ENCODE measurements around the gene ELP4. TPM values are rescaled to one million over a fixed set of nuclear protein-coding genes. Genes with fewer than 3 reads are reported as not detected.

The ELP4 gene
- total and polyA plus RNA-seq, 5 donors from 2014 or later: 21.0 to 24.2 (median 21.4) TPM

- peaks cover 0 to 24% (median 3%) of the 10 kb centered on the region in 7 donors for H3K9me3 Mint-ChIP-seq
- Histone ChIP-seq H3K36me3 (ENCODE audit: control insufficient read depth, insufficient read depth, low read length) (no peaks in the 10 kb centered on the region), H3K27me3 (ENCODE audit: control insufficient read depth, insufficient read depth, low read length) (peaks cover 51% of the 10 kb centered on the region), H3K4me1 (ENCODE audit: control insufficient read depth, insufficient read depth, low read length, poor library complexity, severe bottlenecking) (peaks cover 52% of the 10 kb centered on the region), H3K4me3 (ENCODE audit: low read depth, low read length) (no peak overlapping the region), H3K9me3 (ENCODE audit: control insufficient read depth in 2 of 2, low read length in 2 of 2) (peaks cover 2 to 10% of the 10 kb centered on the region in 2 experiments), H3K27ac (ENCODE audit: insufficient read depth, low read length, poor library complexity, severe bottlenecking) (no peak overlapping the region)
- no peak for ATAC-seq (ENCODE audit: low read depth in 2 of 2)
- peak overlapping the region in 2 of 4 donors; percentile 3 to 5 for H3K4me3 Mint-ChIP-seq
- no peak for DNase-seq
- peaks cover 86% of the 10 kb centered on the region for H3K27me3 Mint-ChIP-seq
- H3K36me3 Mint-ChIP-seq: no peaks in the 10 kb centered on the region
- H3K27ac Mint-ChIP-seq: no peak overlapping the region
- H3K4me1 Mint-ChIP-seq: peaks cover 27 to 69% (median 42%) of the 10 kb centered on the region in 4 donors
These were observed 297.6 kb downstream of the ELP4 start for GRCh38 chr11:31806928-31807798.

GRCh38 chr11:31807799-31808667, 298.5 kb downstream of the ELP4 start:
- Mint-ChIP-seq H3K4me1 (peaks cover 27 to 70% (median 40%) of the 10 kb centered on the region in 4 donors), H3K27me3 (peaks cover 86% of the 10 kb centered on the region), H3K4me3 (peak overlapping the region in 2 of 4 donors; percentile 5 to 24), H3K9me3 (peaks cover 0 to 19% (median 3%) of the 10 kb centered on the region in 7 donors), H3K27ac (peak overlapping the region in 1 of 3 donors; percentile 32), H3K36me3 (no peaks in the 10 kb centered on the region)
- Histone ChIP-seq H3K9me3 (ENCODE audit: control insufficient read depth in 2 of 2, low read length in 2 of 2) (peaks cover 0 to 6% of the 10 kb centered on the region in 2 experiments), H3K36me3 (ENCODE audit: control insufficient read depth, insufficient read depth, low read length) (no peaks in the 10 kb centered on the region), H3K4me1 (ENCODE audit: control insufficient read depth, insufficient read depth, low read length, poor library complexity, severe bottlenecking) (peaks cover 60% of the 10 kb centered on the region), H3K27me3 (ENCODE audit: control insufficient read depth, insufficient read depth, low read length) (peaks cover 51% of the 10 kb centered on the region), H3K4me3 (ENCODE audit: low read depth, low read length) (no peak overlapping the region), H3K27ac (ENCODE audit: insufficient read depth, low read length, poor library complexity, severe bottlenecking) (no peak overlapping the region)
- DNase-seq (no peak), ATAC-seq (ENCODE audit: low read depth in 2 of 2) (no peak)

GRCh38 chr11:31808721-31809540, 299.4 kb downstream of the ELP4 start:
- Histone ChIP-seq H3K4me1 (ENCODE audit: control insufficient read depth, insufficient read depth, low read length, poor library complexity, severe bottlenecking) (peaks cover 64% of the 10 kb centered on the region), H3K27me3 (ENCODE audit: control insufficient read depth, insufficient read depth, low read length) (peaks cover 49% of the 10 kb centered on the region), H3K4me3 (ENCODE audit: low read depth, low read length) (no peak overlapping the region), H3K36me3 (ENCODE audit: control insufficient read depth, insufficient read depth, low read length) (no peaks in the 10 kb centered on the region), H3K27ac (ENCODE audit: insufficient read depth, low read length, poor library complexity, severe bottlenecking) (no peak overlapping the region), H3K9me3 (ENCODE audit: control insufficient read depth in 2 of 2, low read length in 2 of 2) (no peaks in the 10 kb centered on the region)
- Mint-ChIP-seq H3K36me3 (no peaks in the 10 kb centered on the region), H3K4me3 (peak overlapping the region; percentile 76 to 85 (median 81)), H3K9me3 (peaks cover 0 to 15% (median 3%) of the 10 kb centered on the region in 7 donors), H3K27ac (no peak overlapping the region), H3K27me3 (peaks cover 84% of the 10 kb centered on the region), H3K4me1 (peaks cover 26 to 67% (median 39%) of the 10 kb centered on the region in 4 donors)
- no peak for ATAC-seq (ENCODE audit: low read depth in 2 of 2)
- DNase-seq: no peak

- peak overlapping the region; percentile 76 to 85 (median 81) for H3K4me3 Mint-ChIP-seq
These were observed 299.9 kb downstream of the ELP4 start for GRCh38 chr11:31809541-31809856.

GRCh38 chr11:31809857-31810778, 300.6 kb downstream of the ELP4 start:
- Histone ChIP-seq H3K36me3 (ENCODE audit: control insufficient read depth, insufficient read depth, low read length) (no peaks in the 10 kb centered on the region), H3K9me3 (ENCODE audit: control insufficient read depth in 2 of 2, low read length in 2 of 2) (no peaks in the 10 kb centered on the region), H3K27me3 (ENCODE audit: control insufficient read depth, insufficient read depth, low read length) (peaks cover 52% of the 10 kb centered on the region), H3K27ac (ENCODE audit: insufficient read depth, low read length, poor library complexity, severe bottlenecking) (no peak overlapping the region), H3K4me3 (ENCODE audit: low read depth, low read length) (peak overlapping the region; percentile 52), H3K4me1 (ENCODE audit: control insufficient read depth, insufficient read depth, low read length, poor library complexity, severe bottlenecking) (peaks cover 64% of the 10 kb centered on the region)
- Mint-ChIP-seq H3K9me3 (peaks cover 0 to 12% (median 3%) of the 10 kb centered on the region in 7 donors), H3K4me1 (peaks cover 19 to 67% (median 31%) of the 10 kb centered on the region in 4 donors), H3K27ac (no peak overlapping the region), H3K4me3 (peak overlapping the region; percentile 81 to 91 (median 88)), H3K36me3 (no peaks in the 10 kb centered on the region), H3K27me3 (peaks cover 83% of the 10 kb centered on the region)
- no peak for DNase-seq
- no peak for ATAC-seq (ENCODE audit: low read depth in 2 of 2)

More at GRCh38 chr11:31809541-31809856, 299.9 kb downstream of the ELP4 start:
- no peaks in the 10 kb centered on the region for H3K9me3 ChIP-seq (ENCODE audit: control insufficient read depth in 2 of 2, low read length in 2 of 2)
- no peaks in the 10 kb centered on the region for H3K36me3 ChIP-seq (ENCODE audit: control insufficient read depth, insufficient read depth, low read length)
- DNase-seq: no peak
- Mint-ChIP-seq H3K36me3 (no peaks in the 10 kb centered on the region), H3K4me1 (peaks cover 22 to 66% (median 33%) of the 10 kb centered on the region in 4 donors), H3K27ac (no peak overlapping the region), H3K9me3 (peaks cover 0 to 13% (median 3%) of the 10 kb centered on the region in 7 donors), H3K27me3 (peaks cover 83% of the 10 kb centered on the region)
- H3K27ac ChIP-seq (ENCODE audit: insufficient read depth, low read length, poor library complexity, severe bottlenecking): no peak overlapping the region
- no peak for ATAC-seq (ENCODE audit: low read depth in 2 of 2)
- no peak overlapping the region for H3K4me3 ChIP-seq (ENCODE audit: low read depth, low read length)
- H3K27me3 ChIP-seq (ENCODE audit: control insufficient read depth, insufficient read depth, low read length): peaks cover 51% of the 10 kb centered on the region
- H3K4me1 ChIP-seq (ENCODE audit: control insufficient read depth, insufficient read depth, low read length, poor library complexity, severe bottlenecking): peaks cover 64% of the 10 kb centered on the region

- peaks cover 66% of the 10 kb centered on the region for H3K4me1 ChIP-seq (ENCODE audit: control insufficient read depth, insufficient read depth, low read length, poor library complexity, severe bottlenecking)
- no peaks in the 10 kb centered on the region for H3K9me3 ChIP-seq (ENCODE audit: control insufficient read depth in 2 of 2, low read length in 2 of 2)
- ATAC-seq (ENCODE audit: low read depth in 2 of 2) (peak; percentile 28 to 49), DNase-seq (peak; percentile 31 to 61 (median 45))
- H3K27me3 ChIP-seq (ENCODE audit: control insufficient read depth, insufficient read depth, low read length): peaks cover 52% of the 10 kb centered on the region
- H3K27me3 Mint-ChIP-seq: peaks cover 87% of the 10 kb centered on the region
- peak within 1 kb of the TSS; percentile 79 to 91 (median 88) for H3K4me3 Mint-ChIP-seq
- no peaks in the 10 kb centered on the region for H3K36me3 Mint-ChIP-seq
- no peak within 1 kb of the TSS for H3K27ac ChIP-seq (ENCODE audit: insufficient read depth, low read length, poor library complexity, severe bottlenecking)
- H3K9me3 Mint-ChIP-seq: peaks cover 0 to 12% (median 3%) of the 10 kb centered on the region in 7 donors
- H3K27ac Mint-ChIP-seq: peak within 1 kb of the TSS in 1 of 3 donors; percentile 90
- H3K4me3 ChIP-seq (ENCODE audit: low read depth, low read length): peak within 1 kb of the TSS; percentile 52
- H3K36me3 ChIP-seq (ENCODE audit: control insufficient read depth, insufficient read depth, low read length): no peaks in the 10 kb centered on the region
- H3K4me1 Mint-ChIP-seq: peaks cover 19 to 63% (median 32%) of the 10 kb centered on the region in 4 donors
These were observed 301.4 kb downstream of the ELP4 start, which contains the start of gene PAX6 for GRCh38 chr11:31810779-31811647. Gene PAX6 (minus strand): TSS chr11:31811322. CDS start chr11:31806411, 4,911 bp downstream.
